Vagina (tissue), 2 donors: Measurements from ENCODE around the gene MEIG1. TPM values are rescaled to one million over a fixed set of nuclear protein-coding genes. Genes with fewer than 3 reads are reported as not detected.

ENCODE experiments used
- DNase-seq, 2 donors: peaks; one replicate each; pipeline ENCODE4 v3.0.0-alpha.2; 2017; ENCODE audit errors: extremely low spot score in 2 of 2
- H3K27ac ChIP-seq: fragments of 200-600 bp; sonication (generic); one replicate; pipeline ENCODE4 v1.5.1; 2019
- H3K27me3 ChIP-seq: fragments of 200-600 bp; sonication (generic); one replicate; pipeline ENCODE4 v1.5.1; 2019
- H3K36me3 ChIP-seq, 2 donors: fragments of 200-600 bp; sonication (generic); one replicate each; pipeline ENCODE4 v1.5.1; 2017 to 2019
- H3K4me1 ChIP-seq: fragments of 200-600 bp; sonication (generic); one replicate; pipeline ENCODE4 v1.5.1; 2019
- H3K4me3 ChIP-seq, 2 donors: fragments of 200-600 bp; sonication (generic); 1 replicate in 1 of 2; 2 replicates in 1 of 2; pipeline ENCODE4 v1.5.1; 2016 to 2019
- H3K9me3 ChIP-seq: fragments of 200-600 bp; sonication (generic); one replicate; pipeline ENCODE4 v1.5.1; 2019
- CTCF ChIP-seq, 3 experiments: fragments of 450-650 bp in 2 of 3; fragments of 200-600 bp in 1 of 3; sonication (generic) in 1 of 3; IDR thresholded peaks; one replicate each; pipeline ENCODE4 v1.5.1; 2017 to 2019; ENCODE audit warnings: antibody characterized with exemption in 3 of 3, mild to moderate bottlenecking in 2 of 3, moderate library complexity in 2 of 3
- POLR2A ChIP-seq, 2 donors: fragments of 450-650 bp; IDR thresholded peaks; one replicate each; pipeline ENCODE4 v1.6.1; 2017; ENCODE audit warnings: antibody characterized with exemption in 2 of 2, mild to moderate bottlenecking in 2 of 2, moderate library complexity in 2 of 2
- POLR2AphosphoS5 ChIP-seq, 2 donors: sonication (generic); formaldehyde crosslinking; IDR thresholded peaks; one replicate each; pipeline ENCODE4 v1.9.0; 2017; ENCODE audit warnings: antibody characterized with exemption in 2 of 2, mild to moderate bottlenecking in 2 of 2, low read depth in 1 of 2; ENCODE audit not compliant: insufficient read depth in 1 of 2
- intact Hi-C: fragments of 100-400 bp; cut with DNase I; formaldehyde crosslinking; loops from one replicate; pipeline ENCODE4 v1.15.1; 2023
- total RNA-seq: library from RNA; depleted of rRNA; stranded (reverse); fragments of >200 nt; gene quantifications from one replicate; pipeline ENCODE4 v1.2.3, GENCODE V29; 2016

MEIG1 gene
- total RNA-seq, 1 donor from 2014 or later = not detected

GRCh38 chr10:14924013-14924412 is 35.2 kb upstream of the MEIG1 start:
- Histone ChIP-seq H3K27ac (no peak overlapping the region), H3K4me1 (no peaks in the 10 kb centered on the region), H3K9me3 (no peaks in the 10 kb centered on the region), H3K4me3 (no peak overlapping the region), H3K27me3 (no peaks in the 10 kb centered on the region), H3K36me3 (peaks cover 0 to 68% of the 10 kb centered on the region in 2 donors)
- TF ChIP-seq POLR2A (IDR thresholded peaks at IDR 0.05) (no peak), CTCF (IDR thresholded peaks at IDR 0.05) (no peak), POLR2AphosphoS5 (IDR thresholded peaks at IDR 0.05; ENCODE audit: insufficient read depth in 1 of 2, low read depth in 1 of 2) (no peak)
- DNase-seq = no peak
- intact Hi-C loops = no loop called here

- H3K4me1 ChIP-seq = no peaks in the 10 kb centered on the region
- DNase-seq = no peak
- H3K9me3 ChIP-seq = no peaks in the 10 kb centered on the region
- no peaks in the 10 kb centered on the region for H3K27me3 ChIP-seq
- H3K36me3 ChIP-seq = peaks cover 0 to 56% of the 10 kb centered on the region in 2 donors
- H3K27ac ChIP-seq = no peak overlapping the region
- intact Hi-C loops = no loop called here
- no peak for TF ChIP-seq POLR2AphosphoS5 (IDR thresholded peaks at IDR 0.05; ENCODE audit: insufficient read depth in 1 of 2, low read depth in 1 of 2)
- TF ChIP-seq CTCF (IDR thresholded peaks at IDR 0.05) = no peak
- TF ChIP-seq POLR2A (IDR thresholded peaks at IDR 0.05) = no peak
- no peak overlapping the region for H3K4me3 ChIP-seq
Measured at GRCh38 chr10:14925268-14925667, 33.9 kb upstream of the MEIG1 start.

GRCh38 chr10:14926061-14926470 is 33.1 kb upstream of the MEIG1 start:
- Histone ChIP-seq H3K27ac (no peak overlapping the region), H3K4me3 (no peak overlapping the region), H3K27me3 (no peaks in the 10 kb centered on the region), H3K9me3 (no peaks in the 10 kb centered on the region), H3K4me1 (no peaks in the 10 kb centered on the region), H3K36me3 (peaks cover 0 to 50% of the 10 kb centered on the region in 2 donors)
- intact Hi-C loops = no loop called here
- no peak for DNase-seq
- no peak for TF ChIP-seq POLR2A (IDR thresholded peaks at IDR 0.05)
- no peak for TF ChIP-seq POLR2AphosphoS5 (IDR thresholded peaks at IDR 0.05; ENCODE audit: insufficient read depth in 1 of 2, low read depth in 1 of 2)
- TF ChIP-seq CTCF (IDR thresholded peaks at IDR 0.05) = no peak

GRCh38 chr10:14926722-14927416 is 32.3 kb upstream of the MEIG1 start:
- Histone ChIP-seq H3K4me1 (no peaks in the 10 kb centered on the region), H3K9me3 (no peaks in the 10 kb centered on the region), H3K27ac (no peak overlapping the region), H3K36me3 (peaks cover 0 to 50% of the 10 kb centered on the region in 2 donors), H3K27me3 (no peaks in the 10 kb centered on the region), H3K4me3 (no peak overlapping the region)
- intact Hi-C loops = no loop called here
- no peak for TF ChIP-seq CTCF (IDR thresholded peaks at IDR 0.05)
- no peak for TF ChIP-seq POLR2A (IDR thresholded peaks at IDR 0.05)
- no peak for TF ChIP-seq POLR2AphosphoS5 (IDR thresholded peaks at IDR 0.05; ENCODE audit: insufficient read depth in 1 of 2, low read depth in 1 of 2)
- no peak for DNase-seq

GRCh38 chr10:14930610-14931009 is 28.6 kb upstream of the MEIG1 start:
- intact Hi-C loops = no loop called here
- Histone ChIP-seq H3K4me1 (no peaks in the 10 kb centered on the region), H3K36me3 (peaks cover 0 to 59% of the 10 kb centered on the region in 2 donors), H3K27ac (no peak overlapping the region), H3K4me3 (no peak overlapping the region), H3K27me3 (no peaks in the 10 kb centered on the region), H3K9me3 (no peaks in the 10 kb centered on the region)
- TF ChIP-seq CTCF (IDR thresholded peaks at IDR 0.05) (no peak), POLR2A (IDR thresholded peaks at IDR 0.05) (no peak), POLR2AphosphoS5 (IDR thresholded peaks at IDR 0.05; ENCODE audit: insufficient read depth in 1 of 2, low read depth in 1 of 2) (no peak)
- no peak for DNase-seq
